COLO668 (cell line): ENCODE results near the gene TAS1R3.

ENCODE experiments used
- DNase-seq: peaks from one replicate; lab custom pipeline; 2025; ENCODE audit not compliant: unreplicated experiment; lab: John Stamatoyannopoulos, UW

The TAS1R3 gene

DNA sequence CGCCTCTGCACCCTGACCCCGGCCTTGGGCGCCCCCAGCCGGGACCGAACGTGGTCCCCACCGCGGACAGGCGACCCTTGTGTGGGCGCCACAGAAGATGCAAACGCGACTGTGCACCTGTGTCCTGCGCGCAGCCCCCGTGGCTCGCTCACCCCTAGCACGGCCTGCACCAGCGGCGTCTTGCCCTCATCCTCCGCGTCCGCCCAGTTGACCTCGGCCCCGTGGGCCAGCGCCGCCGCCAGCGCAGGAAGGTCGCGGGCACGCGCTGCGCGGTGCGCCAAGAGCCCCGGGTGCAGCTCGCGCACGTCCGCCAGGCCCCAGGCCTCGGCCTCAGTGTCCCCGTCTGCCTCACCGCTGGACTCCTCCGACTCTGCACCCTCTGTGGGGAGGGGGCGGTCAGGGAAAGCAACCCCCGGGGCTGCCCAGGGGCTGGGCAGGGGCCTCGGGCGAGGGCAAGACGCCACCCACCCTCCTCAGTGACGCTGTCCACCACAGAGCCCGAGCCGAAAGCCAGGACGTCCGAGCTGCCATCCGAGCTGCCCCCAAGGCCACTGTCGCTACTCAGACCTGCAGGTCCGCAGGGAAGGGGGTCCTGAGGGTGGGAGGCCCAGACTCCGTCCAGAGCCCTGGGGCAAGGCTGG lies 36.7 kb upstream of the TAS1R3 start:
- no peak for DNase-seq

DNA sequence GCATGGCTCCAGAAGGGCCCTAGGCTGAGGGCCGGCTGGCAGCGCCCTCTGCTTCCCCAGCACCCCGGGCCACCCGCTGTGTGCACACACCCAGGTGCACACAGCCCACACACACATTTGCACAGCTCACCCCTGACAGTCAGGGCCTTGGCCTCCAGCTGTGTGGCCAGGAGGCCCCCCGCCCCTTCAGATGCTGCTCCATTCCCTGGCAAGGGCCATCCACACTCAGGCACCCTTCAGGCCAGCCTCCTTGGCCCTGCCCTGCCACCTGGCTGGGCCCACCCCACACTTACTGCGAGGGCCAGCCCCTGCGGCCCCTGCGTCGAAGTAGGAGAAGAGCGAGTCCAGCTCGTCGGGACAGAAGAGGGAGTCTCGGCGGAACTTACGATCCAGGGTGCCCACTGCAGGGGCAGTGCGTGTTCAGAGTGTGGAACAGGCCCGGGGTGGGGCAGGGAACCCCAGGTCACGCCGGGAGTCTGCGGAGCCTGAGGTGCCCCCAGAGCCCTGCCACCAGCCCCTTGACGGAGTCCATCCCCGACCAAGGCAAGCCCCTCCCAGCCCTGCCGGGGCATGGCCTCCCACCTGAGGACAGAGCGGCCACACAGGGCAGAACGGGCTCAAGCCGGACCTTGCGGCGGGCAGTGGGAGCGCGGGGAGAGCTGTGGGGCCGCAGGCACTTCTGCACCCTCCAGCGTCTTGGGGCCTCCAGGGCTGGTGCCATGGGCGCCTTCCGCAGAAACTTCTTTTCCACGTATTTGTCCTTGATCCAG lies 35.7 kb upstream of the TAS1R3 start:
- peak; percentile 45 for DNase-seq

DNA sequence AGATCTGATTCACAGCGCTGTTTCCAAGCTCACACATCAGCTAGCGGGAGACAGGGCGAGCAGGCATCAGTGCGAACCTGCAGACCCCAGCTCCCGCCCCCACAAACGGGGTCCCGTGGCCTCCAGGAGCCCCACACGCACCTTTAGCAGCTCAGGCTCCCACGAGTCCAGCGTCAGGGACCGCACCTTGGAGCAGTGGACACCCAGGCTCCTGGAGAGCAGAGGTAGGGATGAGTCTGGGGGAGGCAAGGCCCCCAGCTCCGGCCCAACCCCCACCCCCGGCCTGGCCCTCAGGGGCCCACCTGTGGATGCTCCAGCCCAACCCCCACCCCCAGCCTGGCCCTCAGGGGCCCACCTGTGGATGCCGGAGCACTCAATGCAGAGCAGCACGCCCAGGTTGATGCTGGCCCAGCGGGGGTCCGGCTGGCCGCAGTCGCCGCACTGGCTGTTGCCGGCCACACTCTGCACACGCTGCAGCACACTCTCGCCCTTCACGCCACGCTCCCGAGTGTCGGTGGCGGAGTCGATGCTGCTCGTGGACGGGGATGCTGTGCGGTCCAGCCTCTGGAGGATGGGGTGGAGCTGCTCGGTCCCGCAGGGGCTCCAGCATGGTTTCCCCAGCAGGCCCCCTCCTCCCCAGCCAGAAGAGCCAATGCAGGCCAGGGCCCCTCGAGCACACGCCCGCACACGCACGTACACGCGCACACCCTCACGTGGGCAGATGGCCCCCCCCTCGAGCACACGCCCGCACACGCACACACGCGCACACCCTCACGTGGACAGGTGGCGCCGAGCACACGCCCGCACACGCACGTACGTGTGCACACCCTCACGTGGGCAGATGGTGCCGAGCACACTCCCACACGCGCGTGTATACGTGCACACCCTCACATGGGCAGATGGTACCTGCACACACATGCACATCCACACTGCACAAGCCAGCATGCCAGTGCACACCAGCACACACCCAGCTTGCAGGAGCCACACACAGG lies 34.7 kb upstream of the TAS1R3 start:
- DNase-seq = no peak

DNA sequence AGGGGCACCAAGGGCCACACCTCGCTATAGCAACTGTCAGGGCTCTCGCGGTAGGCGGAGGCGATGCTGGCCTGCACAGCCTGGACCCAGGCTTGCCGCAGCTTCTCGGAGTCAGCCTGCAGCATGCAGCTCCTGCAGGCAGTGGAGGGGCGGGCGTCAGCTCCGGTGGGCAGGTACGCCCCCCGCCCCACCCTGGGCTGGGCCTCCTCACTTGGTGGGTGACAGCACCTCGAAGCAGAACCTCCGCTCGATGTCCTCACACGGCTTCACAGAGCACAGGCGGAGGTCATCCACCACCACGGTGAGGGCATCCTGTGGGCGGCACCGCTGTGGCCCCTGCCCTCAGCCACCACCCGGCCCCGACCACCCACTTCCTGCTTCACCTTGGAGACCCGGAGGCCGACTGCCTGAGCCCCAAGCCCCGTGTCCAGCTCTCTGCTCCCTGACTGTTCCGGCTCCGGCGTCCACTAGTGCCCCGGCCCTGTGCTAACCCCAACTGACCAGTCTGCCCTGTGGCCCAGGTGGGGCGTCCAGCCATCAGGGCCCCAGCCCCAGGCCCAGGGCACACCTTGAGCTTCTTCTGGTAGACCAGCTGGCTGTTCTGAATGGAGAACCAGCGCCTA lies 33.2 kb upstream of the TAS1R3 start:
- DNase-seq = no peak

DNA sequence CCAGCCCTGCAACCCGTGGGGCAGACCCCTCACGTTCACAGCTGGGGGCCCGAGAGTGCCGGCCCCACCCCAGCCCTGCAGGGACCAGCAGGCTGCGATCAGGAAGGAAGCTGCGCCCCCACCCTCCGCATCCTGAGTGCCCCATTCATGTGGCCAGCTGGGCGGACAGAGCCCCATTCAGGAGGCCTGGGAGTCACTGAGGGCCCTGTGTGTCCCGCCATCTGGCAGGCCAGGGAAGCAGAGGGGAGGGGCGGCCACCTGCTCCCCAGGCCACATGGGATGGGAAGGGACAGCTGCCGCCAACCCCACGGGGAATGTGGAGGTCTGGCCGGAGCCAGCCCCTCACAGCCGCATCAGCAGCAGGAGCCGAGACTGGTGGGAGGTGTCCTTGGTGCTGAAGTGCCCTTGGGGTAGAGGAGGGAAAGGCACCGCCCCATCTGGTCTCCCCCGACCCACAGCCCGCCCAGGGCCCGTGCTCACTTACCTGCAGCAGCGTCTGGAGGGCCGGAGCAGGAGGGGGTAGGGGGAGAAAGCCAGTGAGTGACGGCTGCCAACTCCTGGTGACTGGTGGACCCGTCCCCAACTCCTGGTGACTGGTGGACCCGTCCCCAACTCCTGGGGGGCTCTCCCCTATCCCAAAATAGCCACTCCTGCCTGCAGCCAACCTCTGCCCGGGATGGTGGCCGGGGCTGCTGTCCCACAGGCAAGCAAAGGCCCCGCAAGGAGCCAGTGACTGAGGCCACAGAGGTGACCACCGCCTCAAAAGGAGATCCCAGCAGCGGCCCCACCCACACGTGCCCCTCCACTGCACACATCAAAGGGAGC lies 32.0 kb upstream of the TAS1R3 start:
- DNase-seq = peak; percentile 96

DNA sequence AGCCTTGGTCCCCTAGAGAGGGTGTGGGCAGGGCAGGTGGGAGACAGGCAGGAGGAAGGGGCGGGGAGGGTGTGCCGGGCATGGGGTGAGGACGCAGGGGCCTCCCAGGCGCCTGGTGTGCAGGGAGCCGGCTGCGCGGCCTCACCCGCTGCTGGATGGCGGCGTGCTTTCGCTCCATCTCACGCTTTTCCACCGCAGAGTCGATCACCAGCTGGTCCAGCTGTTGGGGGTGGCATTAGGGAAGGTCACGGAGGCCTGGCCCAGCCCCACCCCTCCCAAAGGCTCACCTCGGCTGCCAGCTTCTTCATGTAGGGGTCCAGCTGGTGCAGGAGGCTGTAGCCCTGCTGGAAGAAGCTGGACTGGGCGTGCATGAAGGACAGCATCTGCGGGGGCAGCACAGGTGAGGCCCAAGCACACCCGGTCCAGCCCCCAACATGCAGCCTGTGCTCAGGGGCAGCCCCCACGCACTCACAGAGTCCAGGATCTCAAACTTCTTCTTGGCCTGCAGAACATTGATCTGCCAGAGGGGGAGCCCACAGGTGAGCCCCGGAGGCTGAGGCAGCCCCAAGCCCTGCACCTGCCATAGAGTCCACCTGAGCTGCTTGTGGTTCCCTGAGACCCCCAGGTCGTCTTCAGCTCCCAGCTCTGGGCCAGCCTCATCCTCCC lies 31.3 kb upstream of the TAS1R3 start:
- peak; percentile 90 for DNase-seq

DNA sequence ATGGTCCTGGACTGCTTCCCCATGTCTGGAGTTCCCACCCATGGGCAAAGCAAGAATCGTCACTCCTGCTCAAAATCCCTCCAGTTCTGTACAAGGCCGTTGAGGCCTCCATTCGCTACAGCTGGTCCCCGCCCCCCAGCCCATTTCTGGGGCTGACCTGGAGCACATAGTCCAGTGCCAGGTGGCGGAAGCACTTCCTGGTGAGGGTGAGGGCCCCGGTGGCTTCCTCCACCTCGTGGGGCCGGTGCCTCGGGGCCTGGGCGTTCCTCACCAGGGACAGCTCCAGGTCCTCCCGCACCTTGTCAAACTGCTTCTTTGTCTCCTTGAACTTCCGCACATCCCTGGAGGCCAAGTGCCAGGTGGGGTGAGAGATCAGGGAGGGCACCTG lies 30.7 kb upstream of the TAS1R3 start:
- DNase-seq = peak; percentile 95

DNA sequence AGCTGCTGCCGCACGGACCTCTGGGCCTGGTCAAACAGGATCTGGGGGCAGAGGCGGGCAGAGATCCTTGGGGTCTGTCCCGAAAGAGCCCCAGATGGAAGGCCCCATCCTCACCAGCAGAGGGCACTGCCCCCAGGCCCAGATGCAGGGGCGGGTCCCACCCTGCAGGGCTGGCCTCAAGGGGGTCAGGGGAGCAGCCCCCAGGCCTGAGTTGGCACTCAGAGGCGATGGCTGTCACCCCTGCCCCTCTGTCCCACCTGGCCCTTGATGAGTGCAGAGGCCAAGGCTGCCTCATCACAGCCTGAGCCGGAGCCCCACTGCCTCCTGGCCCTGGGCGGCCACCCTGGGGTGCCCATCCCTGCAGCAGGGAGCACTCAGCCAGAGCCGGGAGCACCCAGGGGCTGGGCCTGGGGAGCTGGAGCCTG lies 29.1 kb upstream of the TAS1R3 start:
- DNase-seq = no peak

DNA sequence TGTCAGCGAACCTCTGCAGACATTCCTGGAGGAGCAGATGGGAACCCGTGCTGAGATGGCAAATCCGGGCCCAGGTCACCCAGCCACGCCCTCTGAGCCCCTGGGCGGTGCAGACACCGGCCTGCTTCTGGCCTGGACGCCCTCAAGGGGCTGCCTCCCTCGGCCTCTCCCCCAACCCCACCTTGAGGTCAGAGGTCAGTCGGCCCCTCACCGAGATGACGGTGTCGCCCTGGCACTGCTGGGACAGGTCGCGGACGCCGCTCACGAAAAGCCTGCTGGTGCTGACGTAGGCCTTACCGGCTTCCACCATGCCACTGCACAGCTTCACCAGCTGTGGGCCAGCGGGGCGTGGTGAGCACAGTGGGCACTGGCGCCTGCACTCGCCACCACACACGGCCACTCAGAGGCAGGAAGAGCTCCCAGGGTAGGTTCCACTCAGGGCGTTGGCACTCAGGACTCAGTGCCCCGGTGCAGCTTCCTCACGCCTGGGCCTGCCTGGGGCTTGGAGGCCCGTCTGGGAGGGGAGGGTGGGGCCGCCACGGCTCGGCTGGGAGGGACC lies 28.1 kb upstream of the TAS1R3 start:
- DNase-seq = peak; percentile 66

DNA sequence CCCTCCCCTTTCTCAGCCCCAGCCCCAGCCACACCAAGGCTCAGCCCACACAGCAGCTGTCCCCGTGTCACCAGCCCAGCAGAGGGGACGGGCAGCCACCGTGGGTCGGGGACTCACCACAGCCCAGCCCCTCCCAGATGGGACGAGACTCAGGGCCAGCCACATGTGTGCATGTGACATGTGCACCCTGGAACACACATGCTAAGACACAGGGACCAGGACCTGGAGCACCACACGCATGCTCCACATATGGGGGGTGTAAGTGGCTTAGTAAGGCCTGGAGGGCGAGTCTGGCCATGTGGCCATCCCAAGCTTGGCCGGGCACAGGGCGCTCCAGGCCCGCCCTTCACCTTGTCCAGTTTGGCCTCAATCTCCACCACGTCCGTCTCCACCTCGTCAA lies 27.3 kb upstream of the TAS1R3 start:
- DNase-seq = no peak

DNA sequence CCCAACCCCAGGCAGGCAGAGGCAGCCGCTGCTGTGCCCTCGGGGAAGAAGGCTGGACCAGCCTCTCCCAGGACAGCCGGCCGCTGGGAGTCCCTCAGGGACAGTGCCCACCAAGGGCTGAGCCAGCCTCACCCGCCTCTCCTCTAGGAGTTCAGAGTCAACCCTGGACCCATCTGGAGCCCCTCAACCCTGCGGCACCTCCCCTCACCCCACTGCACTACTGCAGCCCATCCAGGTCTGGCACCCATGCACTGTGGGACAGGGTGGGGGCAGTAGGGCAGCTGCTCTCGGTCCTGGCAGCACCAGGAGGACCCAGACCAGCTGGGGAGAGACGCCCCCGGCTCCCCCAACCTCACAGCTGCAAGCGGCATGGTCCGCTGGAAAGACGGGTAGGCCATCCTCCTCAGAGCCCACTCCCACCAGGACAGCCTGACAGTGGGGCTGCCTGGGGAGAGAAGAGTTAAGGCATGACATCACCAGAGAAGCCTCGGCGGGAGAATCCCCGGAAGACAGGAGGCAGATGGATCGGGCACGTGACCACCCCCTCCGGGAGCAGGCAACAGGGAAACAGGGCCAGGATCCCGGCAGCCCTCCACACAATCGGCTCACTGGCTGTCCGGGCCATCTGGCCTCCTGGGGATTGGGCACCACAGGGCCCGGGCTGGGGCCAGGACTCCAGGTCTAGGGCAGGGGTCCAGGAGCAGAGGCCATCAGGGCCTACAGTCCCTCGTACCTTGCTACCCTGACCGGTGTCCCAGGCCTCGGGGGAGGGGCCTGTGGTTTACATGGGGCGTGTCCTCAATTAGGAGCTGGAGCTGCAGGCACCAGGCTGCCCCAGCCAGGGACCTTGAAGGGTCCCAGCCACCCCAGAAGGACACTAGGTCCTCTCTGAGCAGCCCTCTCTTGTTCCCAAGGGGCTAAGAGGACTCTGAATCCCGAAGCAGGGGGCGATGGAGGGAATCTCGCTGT lies 26.5 kb upstream of the TAS1R3 start:
- DNase-seq = peak; percentile 97

DNA sequence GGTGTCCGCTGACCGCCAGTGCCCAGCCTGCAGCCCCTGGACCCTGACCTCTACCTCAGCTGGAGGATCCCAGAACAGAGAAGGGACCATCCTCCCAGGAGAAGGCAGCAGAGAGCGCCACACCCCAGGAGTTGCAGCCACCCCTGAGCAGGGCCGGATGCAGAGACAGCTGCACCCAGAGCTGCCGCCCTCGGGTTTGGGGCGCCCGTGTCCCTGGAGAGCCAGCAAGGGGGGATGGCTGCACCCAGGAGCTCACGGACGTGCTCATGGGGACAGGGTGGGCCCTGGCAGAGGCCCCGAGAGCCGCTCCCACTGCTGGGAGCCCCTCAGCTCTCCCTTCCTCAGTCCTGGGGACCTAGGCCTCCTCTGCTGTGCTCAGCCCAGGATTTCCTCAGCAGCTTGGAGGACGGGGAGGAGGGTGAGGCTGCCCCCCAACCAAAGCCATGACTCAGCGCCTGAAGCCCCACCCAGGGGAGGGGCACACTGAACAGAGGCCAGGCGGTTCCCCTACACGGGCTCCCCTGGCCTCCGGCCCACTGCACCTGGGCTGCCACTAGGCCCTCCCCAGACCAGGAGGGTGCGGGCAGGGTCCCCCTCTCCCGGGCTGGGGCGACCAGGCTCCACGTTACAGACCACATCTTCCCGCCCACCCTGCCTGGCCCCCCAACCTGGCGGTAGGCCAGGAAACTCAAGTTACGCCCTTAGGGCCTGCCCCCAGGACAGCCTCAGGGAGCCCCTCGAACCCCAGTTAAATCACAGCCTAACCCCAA lies 25.6 kb upstream of the TAS1R3 start:
- DNase-seq = peak; percentile 97

DNA sequence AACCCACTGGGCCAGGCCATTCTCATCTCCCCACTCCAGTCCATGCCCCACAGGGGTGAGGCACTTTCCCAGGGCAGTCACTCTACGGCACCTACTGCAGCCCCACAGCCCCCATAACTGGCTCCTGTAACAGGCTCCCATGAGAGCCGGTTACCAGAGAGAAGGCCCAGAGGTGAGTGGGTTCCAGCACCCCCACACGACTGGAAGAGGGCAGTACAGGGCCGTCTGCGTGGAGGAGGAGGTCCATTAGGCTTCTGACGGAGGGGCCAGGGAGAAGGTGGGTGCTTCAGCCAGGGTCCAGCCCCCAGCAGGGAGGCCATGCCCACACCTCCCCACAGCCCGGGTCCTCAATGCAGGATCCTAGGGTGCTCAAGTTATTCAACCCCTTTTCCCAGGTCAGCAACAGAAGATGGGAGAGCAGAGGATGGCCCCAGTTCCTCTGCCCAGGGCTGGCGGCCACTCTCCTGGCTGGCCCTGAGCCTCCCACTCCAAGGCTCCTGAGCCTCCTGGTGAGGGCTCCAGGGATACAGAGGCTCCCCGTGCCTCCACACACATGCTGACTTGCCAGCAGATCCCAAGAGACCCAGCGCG lies 24.9 kb upstream of the TAS1R3 start:
- peak; percentile 72 for DNase-seq

DNA sequence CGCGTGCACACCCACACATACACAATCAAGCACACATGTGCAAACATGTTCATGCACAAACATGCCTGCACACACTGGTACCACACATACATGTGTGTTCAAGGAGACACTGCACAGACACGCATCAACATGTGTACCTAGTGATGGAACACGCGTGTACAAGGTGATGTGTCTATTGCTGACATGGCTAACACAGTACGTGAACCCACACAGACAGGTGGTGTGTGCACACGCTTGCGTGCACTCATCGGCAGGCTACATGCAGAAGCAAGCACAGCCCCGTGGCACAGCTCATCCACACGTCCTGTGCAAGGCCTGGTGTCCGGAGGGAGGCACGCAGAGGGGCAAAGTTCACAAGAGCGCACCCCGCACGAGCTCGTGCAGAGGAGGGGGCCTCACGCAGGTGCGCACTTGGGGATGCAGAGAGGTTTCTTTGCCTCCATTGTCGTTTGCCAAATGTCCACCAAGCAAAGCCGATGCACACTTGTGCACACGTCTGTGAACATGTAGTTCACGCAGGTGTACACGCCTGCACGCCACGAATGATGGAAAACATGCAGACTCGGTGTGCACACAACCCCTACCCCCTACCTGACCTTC lies 24.3 kb upstream of the TAS1R3 start:
- DNase-seq = peak; percentile 65

DNA sequence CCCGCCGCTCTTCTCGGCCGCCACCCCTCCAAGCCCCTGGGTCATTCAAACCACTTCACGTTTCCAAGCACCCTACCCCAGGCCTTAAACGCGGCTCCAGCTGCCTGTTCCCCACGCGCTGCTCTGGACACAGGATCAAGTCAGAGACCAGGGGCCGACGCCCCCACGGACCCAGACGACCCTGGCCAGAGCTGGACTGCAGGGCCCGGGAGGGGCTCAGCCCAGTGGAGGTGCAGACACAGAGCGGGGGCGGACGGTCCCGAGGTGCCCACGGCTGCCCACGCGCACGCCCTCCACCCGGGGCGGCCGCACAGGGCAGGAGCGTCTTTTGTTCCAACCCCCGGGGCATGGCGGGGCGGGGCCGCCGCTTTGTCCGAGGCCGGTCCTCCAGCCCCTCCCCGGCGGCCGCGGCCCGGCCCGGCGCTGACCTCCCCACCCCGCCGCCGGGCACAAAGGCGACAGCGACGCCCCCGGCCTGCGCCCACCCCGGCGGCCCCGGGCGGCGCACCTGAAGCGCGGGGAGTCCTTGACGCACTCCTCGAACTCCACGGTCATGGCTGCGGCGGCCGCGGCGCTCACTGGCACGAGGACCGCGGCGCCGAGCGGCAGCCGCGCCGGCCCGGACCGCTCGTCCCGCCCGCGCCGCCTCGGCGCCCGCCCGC lies 23.7 kb upstream of the TAS1R3 start:
- DNase-seq = peak; percentile 82
